Keratinocyte (primary cell): ENCODE data around the gene FHOD3.

Source experiments
- EZH2 ChIP-seq: IDR thresholded peaks from one replicate; pipeline ENCODE4 v1.6.1; 2012; ENCODE audit warnings: inconsistent platforms, mild to moderate bottlenecking, low read length, moderate library complexity
- TF ChIP-seq, protein P1 (sequence below), 3 experiments: IDR thresholded peaks in 1 of 3; conservative IDR thresholded peaks in 1 of 3; optimal IDR thresholded peaks in 1 of 3; 2 replicates in 2 of 3; 3 replicates in 1 of 3; pipeline versions ENCODE3 to v1.5.1; 2011; ENCODE audit warnings: low read length in 3 of 3, mild to moderate bottlenecking in 3 of 3, moderate library complexity in 2 of 3, control low read depth in 1 of 3, inconsistent platforms in 1 of 3; ENCODE audit not compliant: insufficient read depth in 2 of 3; ENCODE audit errors: extremely low read depth in 1 of 3

GRCh38 chr18:36590621-36591580, 293.4 kb downstream of the FHOD3 start:
- TF ChIP-seq, protein P1, sequence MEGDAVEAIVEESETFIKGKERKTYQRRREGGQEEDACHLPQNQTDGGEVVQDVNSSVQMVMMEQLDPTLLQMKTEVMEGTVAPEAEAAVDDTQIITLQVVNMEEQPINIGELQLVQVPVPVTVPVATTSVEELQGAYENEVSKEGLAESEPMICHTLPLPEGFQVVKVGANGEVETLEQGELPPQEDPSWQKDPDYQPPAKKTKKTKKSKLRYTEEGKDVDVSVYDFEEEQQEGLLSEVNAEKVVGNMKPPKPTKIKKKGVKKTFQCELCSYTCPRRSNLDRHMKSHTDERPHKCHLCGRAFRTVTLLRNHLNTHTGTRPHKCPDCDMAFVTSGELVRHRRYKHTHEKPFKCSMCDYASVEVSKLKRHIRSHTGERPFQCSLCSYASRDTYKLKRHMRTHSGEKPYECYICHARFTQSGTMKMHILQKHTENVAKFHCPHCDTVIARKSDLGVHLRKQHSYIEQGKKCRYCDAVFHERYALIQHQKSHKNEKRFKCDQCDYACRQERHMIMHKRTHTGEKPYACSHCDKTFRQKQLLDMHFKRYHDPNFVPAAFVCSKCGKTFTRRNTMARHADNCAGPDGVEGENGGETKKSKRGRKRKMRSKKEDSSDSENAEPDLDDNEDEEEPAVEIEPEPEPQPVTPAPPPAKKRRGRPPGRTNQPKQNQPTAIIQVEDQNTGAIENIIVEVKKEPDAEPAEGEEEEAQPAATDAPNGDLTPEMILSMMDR (optimal IDR thresholded peaks at IDR 0.05 in 1 of 3, IDR thresholded peaks at IDR 0.05 in 1 of 3, conservative IDR thresholded peaks at IDR 0.05 in 1 of 3; ENCODE audit: extremely low read depth in 1 of 3, insufficient read depth in 2 of 3, low read length in 3 of 3) = no peak
- no peak for TF ChIP-seq EZH2
